K562 (cell line): Measurements from ENCODE around the gene NRXN3.

ENCODE experiments used
- BHLHE40 ChIP-seq: IDR thresholded peaks from 2 replicates; pipeline ENCODE4 v1.6.1; 2011; ENCODE audit warnings: low read length, improper control_type of control experiment
- CHD4 ChIP-seq: fragments of 200-600 bp; sonication (generic); IDR thresholded peaks from 3 replicates; pipeline ENCODE4 v1.6.1; 2012; ENCODE audit warnings: low read depth, mild to moderate bottlenecking, mixed read lengths, low read length, inconsistent platforms; ENCODE audit not compliant: insufficient read depth, insufficient replicate concordance, poor library complexity, severe bottlenecking
- CREB1 ChIP-seq, 2 experiments: sonication (generic) in 1 of 2; formaldehyde crosslinking in 1 of 2; IDR thresholded peaks; 2 replicates each; pipeline versions ENCODE4 v1.6.1 to v1.8.0; 2012 to 2022; ENCODE audit warnings: inconsistent platforms in 1 of 2, mild to moderate bottlenecking in 1 of 2, missing genetic modification reagents in 1 of 2, moderate library complexity in 1 of 2
- DPF2 ChIP-seq: fragments of 450-650 bp; IDR thresholded peaks from 2 replicates; pipeline ENCODE4 v1.6.1; 2016
- FOXM1 ChIP-seq, 2 experiments: fragments of 450-650 bp in 1 of 2; sonication (generic) in 1 of 2; formaldehyde crosslinking in 1 of 2; IDR thresholded peaks; 2 replicates each; pipeline versions ENCODE4 v1.6.1 to v1.9.0; 2017 to 2022; ENCODE audit warnings: low read depth in 2 of 2, mild to moderate bottlenecking in 2 of 2, missing genetic modification reagents in 1 of 2, moderate library complexity in 1 of 2
- NELFE ChIP-seq: IDR thresholded peaks from 2 replicates; pipeline ENCODE4 v1.6.1; 2011; ENCODE audit warnings: mild to moderate bottlenecking; ENCODE audit not compliant: insufficient read depth, insufficient read length
- POLR2A ChIP-seq: fragments of 450-650 bp; conservative IDR thresholded peaks from 2 replicates; pipeline ENCODE4 v1.6.1; 2016
- POLR2AphosphoS5 ChIP-seq: IDR thresholded peaks from 2 replicates; pipeline ENCODE4 v1.6.1; 2011; ENCODE audit warnings: mild to moderate bottlenecking, low read depth, low read length, moderate library complexity; ENCODE audit not compliant: control insufficient read depth, insufficient read depth
- RNF2 ChIP-seq: sonication (generic); IDR thresholded peaks from 2 replicates; pipeline ENCODE4 v1.6.1; 2016
- ZNF592 ChIP-seq: fragments of 450-650 bp; IDR thresholded peaks from 2 replicates; pipeline ENCODE4 v1.6.1; 2017; ENCODE audit warnings: antibody characterized with exemption, mild to moderate bottlenecking
- ZNF780A ChIP-seq: fragments of 250-450 bp; sonication (Bioruptor Pico); IDR thresholded peaks from 2 replicates; pipeline ENCODE4 v1.5.0; 2021; ENCODE audit warnings: mild to moderate bottlenecking
- TF ChIP-seq, protein P1 (sequence below), 3 experiments: IDR thresholded peaks in 2 of 3; conservative IDR thresholded peaks in 1 of 3; 2 replicates each; pipeline ENCODE4 v1.5.1; 2011 to 2012; ENCODE audit warnings: low read length in 3 of 3, mild to moderate bottlenecking in 3 of 3, control low read depth in 2 of 3, improper control_type of control experiment in 1 of 3, inconsistent platforms in 1 of 3, low read depth in 1 of 3, mixed read lengths in 1 of 3, moderate library complexity in 1 of 3; ENCODE audit not compliant: insufficient read depth in 2 of 3
- TF ChIP-seq, protein P2 (sequence below): fragments of 450-650 bp; IDR thresholded peaks from 2 replicates; pipeline ENCODE4 v1.6.1; 2016; ENCODE audit warnings: borderline replicate concordance

DNA sequence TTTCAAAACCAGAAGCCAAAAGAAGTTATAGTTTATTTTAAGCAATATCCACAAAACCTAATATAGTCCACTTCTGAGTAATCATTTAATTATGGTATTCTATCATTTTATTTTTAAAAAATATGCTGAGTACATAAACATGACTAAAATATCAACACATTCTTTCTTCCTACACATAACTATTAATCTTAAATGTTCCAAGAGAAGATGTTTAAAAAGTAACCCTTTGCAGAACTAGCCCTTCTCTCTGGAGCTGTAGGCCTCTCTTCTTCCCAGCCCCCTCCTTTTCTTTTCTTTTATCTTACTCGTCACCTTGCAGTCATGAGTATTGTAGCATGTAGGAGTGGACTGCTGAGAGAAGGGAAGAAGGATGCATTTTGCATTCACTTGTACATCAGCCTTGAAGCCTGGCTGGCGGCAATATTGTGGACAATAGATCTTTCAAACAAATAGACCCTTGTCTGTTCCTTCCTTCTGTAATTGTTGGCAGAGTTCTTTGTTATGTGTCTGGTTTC, 941.9 kb downstream of the NRXN3 start:
- TF ChIP-seq CREB1 (IDR thresholded peaks at IDR 0.05) (no peak), CREB1 (CRISPR knock-in tag; IDR thresholded peaks at IDR 0.05) (no peak), ZNF592 (no peak), ZNF780A (CRISPR knock-in tag) (no peak), RNF2 (no peak), CHD4 (no peak), POLR2AphosphoS5 (no peak), POLR2A (no peak), NELFE (no peak), DPF2 (no peak), BHLHE40 (no peak), FOXM1 (IDR thresholded peaks at IDR 0.05; ENCODE audit: low read depth) (no peak), FOXM1 (CRISPR knock-in tag; IDR thresholded peaks at IDR 0.05; ENCODE audit: low read depth) (no peak)
- TF ChIP-seq, protein P1, sequence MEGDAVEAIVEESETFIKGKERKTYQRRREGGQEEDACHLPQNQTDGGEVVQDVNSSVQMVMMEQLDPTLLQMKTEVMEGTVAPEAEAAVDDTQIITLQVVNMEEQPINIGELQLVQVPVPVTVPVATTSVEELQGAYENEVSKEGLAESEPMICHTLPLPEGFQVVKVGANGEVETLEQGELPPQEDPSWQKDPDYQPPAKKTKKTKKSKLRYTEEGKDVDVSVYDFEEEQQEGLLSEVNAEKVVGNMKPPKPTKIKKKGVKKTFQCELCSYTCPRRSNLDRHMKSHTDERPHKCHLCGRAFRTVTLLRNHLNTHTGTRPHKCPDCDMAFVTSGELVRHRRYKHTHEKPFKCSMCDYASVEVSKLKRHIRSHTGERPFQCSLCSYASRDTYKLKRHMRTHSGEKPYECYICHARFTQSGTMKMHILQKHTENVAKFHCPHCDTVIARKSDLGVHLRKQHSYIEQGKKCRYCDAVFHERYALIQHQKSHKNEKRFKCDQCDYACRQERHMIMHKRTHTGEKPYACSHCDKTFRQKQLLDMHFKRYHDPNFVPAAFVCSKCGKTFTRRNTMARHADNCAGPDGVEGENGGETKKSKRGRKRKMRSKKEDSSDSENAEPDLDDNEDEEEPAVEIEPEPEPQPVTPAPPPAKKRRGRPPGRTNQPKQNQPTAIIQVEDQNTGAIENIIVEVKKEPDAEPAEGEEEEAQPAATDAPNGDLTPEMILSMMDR (IDR thresholded peaks at IDR 0.05 in 2 of 3, conservative IDR thresholded peaks at IDR 0.05 in 1 of 3; ENCODE audit: insufficient read depth in 2 of 3, low read depth in 1 of 3, low read length in 3 of 3) = no peak
- TF ChIP-seq, protein P2, sequence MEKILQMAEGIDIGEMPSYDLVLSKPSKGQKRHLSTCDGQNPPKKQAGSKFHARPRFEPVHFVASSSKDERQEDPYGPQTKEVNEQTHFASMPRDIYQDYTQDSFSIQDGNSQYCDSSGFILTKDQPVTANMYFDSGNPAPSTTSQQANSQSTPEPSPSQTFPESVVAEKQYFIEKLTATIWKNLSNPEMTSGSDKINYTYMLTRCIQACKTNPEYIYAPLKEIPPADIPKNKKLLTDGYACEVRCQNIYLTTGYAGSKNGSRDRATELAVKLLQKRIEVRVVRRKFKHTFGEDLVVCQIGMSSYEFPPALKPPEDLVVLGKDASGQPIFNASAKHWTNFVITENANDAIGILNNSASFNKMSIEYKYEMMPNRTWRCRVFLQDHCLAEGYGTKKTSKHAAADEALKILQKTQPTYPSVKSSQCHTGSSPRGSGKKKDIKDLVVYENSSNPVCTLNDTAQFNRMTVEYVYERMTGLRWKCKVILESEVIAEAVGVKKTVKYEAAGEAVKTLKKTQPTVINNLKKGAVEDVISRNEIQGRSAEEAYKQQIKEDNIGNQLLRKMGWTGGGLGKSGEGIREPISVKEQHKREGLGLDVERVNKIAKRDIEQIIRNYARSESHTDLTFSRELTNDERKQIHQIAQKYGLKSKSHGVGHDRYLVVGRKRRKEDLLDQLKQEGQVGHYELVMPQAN = no peak
